ENCODE data around the gene UNC13C.

DNA sequence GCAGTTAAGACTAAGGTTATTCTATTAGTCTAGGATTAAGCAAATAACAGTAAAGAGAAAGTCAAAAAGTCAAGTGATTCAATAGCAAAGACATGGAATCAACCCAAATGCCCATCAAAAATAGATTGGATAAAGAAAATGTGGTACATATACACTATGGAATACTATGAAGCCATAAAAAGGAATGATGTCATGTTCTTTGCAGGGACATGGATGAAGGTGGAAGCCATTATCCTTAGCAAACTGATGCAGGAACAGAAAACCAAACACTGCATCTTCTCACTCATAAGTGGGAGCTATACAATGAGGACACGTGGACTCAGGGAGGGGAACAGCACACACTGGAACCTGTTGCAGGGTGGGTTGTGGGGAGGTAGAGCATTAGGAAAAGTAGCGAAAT, 29.0 kb downstream of the UNC13C start:
- TF ChIP-seq, protein P1, sequence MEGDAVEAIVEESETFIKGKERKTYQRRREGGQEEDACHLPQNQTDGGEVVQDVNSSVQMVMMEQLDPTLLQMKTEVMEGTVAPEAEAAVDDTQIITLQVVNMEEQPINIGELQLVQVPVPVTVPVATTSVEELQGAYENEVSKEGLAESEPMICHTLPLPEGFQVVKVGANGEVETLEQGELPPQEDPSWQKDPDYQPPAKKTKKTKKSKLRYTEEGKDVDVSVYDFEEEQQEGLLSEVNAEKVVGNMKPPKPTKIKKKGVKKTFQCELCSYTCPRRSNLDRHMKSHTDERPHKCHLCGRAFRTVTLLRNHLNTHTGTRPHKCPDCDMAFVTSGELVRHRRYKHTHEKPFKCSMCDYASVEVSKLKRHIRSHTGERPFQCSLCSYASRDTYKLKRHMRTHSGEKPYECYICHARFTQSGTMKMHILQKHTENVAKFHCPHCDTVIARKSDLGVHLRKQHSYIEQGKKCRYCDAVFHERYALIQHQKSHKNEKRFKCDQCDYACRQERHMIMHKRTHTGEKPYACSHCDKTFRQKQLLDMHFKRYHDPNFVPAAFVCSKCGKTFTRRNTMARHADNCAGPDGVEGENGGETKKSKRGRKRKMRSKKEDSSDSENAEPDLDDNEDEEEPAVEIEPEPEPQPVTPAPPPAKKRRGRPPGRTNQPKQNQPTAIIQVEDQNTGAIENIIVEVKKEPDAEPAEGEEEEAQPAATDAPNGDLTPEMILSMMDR (IDR thresholded peaks at IDR 0.05), result no peak
- no peak for TF ChIP-seq POLR2A (IDR thresholded peaks at IDR 0.05)

Measured in vagina (tissue), 2 donors.